Adrenal gland (tissue), 5 donors: ENCODE measurements around the gene DNAJC22.

Source experiments
- CTCF ChIP-seq, 6 experiments: fragments of 450-650 bp in 4 of 6; fragments of 200-600 bp in 2 of 6; sonication (generic) in 1 of 6; IDR thresholded peaks; 1 replicate in 5 of 6; 2 replicates in 1 of 6; pipeline versions ENCODE4 v1.5.1 to v1.8.0; 2016 to 2021; ENCODE audit warnings: antibody characterized with exemption in 6 of 6, mild to moderate bottlenecking in 2 of 6, moderate library complexity in 1 of 6
- POLR2A ChIP-seq, 2 donors: fragments of 450-650 bp; IDR thresholded peaks; one replicate each; pipeline ENCODE4 v1.6.1; 2017; ENCODE audit warnings: antibody characterized with exemption in 2 of 2, mild to moderate bottlenecking in 2 of 2, moderate library complexity in 1 of 2
- donor health status: DM: no; HTN: no; CAD: no.

- TF ChIP-seq CTCF (IDR thresholded peaks at IDR 0.05) (no peak), POLR2A (IDR thresholded peaks at IDR 0.05) (no peak)
Observed at GRCh38 chr12:49388682-49389386, 42.1 kb downstream of the DNAJC22 start.
